ENCODE measurements around the gene COL15A1. TPM values are rescaled to one million over a fixed set of nuclear protein-coding genes. Genes with fewer than 3 reads are reported as not detected.

The COL15A1 gene
- total RNA-seq (2022; extraction: Qiagen RNA extraction; ENCODE audit: low read depth) = 0.26 to 0.50 TPM (median 0.34 TPM) in 5 replicates

GRCh38 chr9:98943682-98944056 lies at the start of gene COL15A1:
Gene COL15A1, plus strand, starts transcription at chr9:98943907. Its CDS starts 155 bp downstream, at chr9:98944062.

GRCh38 chr9:99104459-99105151 lies 160.9 kb downstream of the COL15A1 start, which contains the start of gene TGFBR1:
Gene TGFBR1, plus strand, starts transcription at chr9:99105113. Its CDS starts 93 bp downstream, at chr9:99105206.

Other genes with a start within 250 kb of the COL15A1 start
- 0.08 to 0.49 TPM (median 0.15 TPM) in 5 replicates for gene GABBR2, start 235.0 kb upstream of the COL15A1 start, total RNA-seq (2022; extraction: Qiagen RNA extraction; ENCODE audit: low read depth)
- 15.7 to 24.8 TPM (median 20.9 TPM) in 5 replicates for gene ANKS6, start 147.4 kb upstream of the COL15A1 start, total RNA-seq (2022; extraction: Qiagen RNA extraction; ENCODE audit: low read depth)
- 3.1 to 5.1 TPM (median 4.7 TPM) in 5 replicates for gene GALNT12, start 136.2 kb upstream of the COL15A1 start, total RNA-seq (2022; extraction: Qiagen RNA extraction; ENCODE audit: low read depth)
- 22.4 to 61.6 TPM (median 50.9 TPM) in 5 replicates for gene TGFBR1, start 161.2 kb downstream of the COL15A1 start, total RNA-seq (2022; extraction: Qiagen RNA extraction; ENCODE audit: low read depth)